GM12801 (cell line): ENCODE measurements around the gene VWA2.

Source experiments
- TF ChIP-seq, protein P1 (sequence below): IDR thresholded peaks from one replicate; pipeline ENCODE4 v1.5.1; 2011; ENCODE audit warnings: control low read depth; ENCODE audit not compliant: insufficient read length; ENCODE audit errors: extremely low read depth

The VWA2 gene

DNA sequence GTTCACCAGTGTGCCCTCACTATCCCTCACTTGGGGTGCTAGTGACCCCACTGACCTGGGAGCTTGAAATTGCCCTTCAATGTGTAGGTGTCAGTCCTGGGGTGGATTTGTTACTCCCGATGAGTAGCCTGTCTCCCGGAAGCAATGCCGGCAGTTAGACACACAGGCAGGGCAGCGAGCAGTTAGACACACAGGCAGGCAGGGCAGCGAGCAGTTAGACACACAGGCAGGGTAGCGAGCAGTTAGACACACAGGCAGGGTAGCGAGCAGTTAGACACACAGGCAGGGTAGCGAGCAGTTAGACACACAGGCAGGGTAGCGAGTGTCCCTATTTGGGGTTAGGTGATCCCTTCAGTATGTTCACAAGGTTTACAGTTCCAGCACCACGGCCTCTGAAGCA is 44.0 kb downstream of the VWA2 start:
- TF ChIP-seq, protein P1, sequence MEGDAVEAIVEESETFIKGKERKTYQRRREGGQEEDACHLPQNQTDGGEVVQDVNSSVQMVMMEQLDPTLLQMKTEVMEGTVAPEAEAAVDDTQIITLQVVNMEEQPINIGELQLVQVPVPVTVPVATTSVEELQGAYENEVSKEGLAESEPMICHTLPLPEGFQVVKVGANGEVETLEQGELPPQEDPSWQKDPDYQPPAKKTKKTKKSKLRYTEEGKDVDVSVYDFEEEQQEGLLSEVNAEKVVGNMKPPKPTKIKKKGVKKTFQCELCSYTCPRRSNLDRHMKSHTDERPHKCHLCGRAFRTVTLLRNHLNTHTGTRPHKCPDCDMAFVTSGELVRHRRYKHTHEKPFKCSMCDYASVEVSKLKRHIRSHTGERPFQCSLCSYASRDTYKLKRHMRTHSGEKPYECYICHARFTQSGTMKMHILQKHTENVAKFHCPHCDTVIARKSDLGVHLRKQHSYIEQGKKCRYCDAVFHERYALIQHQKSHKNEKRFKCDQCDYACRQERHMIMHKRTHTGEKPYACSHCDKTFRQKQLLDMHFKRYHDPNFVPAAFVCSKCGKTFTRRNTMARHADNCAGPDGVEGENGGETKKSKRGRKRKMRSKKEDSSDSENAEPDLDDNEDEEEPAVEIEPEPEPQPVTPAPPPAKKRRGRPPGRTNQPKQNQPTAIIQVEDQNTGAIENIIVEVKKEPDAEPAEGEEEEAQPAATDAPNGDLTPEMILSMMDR: no peak

GRCh38 chr10:114283535-114284234 is 44.6 kb downstream of the VWA2 start:
- TF ChIP-seq, protein P1: no peak

DNA sequence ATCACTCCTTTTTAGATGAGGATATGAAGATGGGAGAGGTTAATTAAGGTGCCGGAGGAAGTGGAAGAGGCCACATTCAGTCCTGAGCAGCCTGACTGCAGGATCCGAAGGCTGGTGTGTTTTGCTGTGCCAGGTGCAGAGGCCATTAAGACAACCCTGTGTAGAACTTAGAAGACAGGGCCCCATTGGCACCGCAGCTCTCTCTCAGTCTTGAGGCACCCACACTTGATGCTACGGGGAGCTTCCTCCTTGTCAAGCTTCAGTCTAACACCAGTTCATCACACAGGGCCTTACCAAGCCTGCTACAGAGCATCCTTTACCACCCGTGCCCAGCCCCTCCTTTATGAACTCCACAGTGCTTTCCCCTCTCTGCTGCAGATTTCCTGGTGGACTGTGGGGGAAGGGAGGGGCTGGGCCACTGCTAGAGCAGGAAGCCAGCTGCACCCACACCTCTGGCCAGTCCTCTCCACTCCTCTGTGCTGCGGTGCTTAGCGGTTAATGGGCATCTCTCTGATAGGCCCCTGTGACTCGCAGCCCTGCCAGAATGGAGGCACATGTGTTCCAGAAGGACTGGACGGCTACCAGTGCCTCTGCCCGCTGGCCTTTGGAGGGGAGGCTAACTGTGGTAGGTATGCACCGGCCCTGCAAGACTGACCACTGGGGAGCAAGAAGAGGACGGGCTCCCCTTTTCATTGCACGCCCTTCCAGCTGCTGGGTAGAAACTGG is 45.5 kb downstream of the VWA2 start:
- TF ChIP-seq, protein P1: no peak

DNA sequence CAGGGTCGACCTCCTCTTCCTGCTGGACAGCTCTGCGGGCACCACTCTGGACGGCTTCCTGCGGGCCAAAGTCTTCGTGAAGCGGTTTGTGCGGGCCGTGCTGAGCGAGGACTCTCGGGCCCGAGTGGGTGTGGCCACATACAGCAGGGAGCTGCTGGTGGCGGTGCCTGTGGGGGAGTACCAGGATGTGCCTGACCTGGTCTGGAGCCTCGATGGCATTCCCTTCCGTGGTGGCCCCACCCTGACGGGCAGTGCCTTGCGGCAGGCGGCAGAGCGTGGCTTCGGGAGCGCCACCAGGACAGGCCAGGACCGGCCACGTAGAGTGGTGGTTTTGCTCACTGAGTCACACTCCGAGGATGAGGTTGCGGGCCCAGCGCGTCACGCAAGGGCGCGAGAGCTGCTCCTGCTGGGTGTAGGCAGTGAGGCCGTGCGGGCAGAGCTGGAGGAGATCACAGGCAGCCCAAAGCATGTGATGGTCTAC is 46.9 kb downstream of the VWA2 start:
- TF ChIP-seq, protein P1: no peak

DNA sequence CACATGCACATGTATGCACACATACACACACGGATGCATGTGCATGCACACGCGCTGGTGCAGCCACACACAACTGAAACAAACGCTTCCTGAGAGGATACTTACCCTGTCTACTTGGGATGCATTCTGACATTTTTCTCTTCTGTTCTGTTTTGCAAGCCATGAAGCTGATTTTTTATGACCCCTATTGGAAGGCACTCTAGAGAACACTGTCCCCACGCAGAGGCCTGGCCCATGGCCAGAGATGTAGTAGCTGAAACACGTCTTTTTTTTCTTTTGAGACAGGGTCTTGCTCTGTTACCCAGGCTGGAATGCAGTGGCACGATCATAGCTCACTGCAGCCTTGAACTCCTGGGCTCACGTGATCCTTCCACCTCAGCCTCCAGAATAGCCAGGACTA is 47.9 kb downstream of the VWA2 start:
- TF ChIP-seq, protein P1: no peak

DNA sequence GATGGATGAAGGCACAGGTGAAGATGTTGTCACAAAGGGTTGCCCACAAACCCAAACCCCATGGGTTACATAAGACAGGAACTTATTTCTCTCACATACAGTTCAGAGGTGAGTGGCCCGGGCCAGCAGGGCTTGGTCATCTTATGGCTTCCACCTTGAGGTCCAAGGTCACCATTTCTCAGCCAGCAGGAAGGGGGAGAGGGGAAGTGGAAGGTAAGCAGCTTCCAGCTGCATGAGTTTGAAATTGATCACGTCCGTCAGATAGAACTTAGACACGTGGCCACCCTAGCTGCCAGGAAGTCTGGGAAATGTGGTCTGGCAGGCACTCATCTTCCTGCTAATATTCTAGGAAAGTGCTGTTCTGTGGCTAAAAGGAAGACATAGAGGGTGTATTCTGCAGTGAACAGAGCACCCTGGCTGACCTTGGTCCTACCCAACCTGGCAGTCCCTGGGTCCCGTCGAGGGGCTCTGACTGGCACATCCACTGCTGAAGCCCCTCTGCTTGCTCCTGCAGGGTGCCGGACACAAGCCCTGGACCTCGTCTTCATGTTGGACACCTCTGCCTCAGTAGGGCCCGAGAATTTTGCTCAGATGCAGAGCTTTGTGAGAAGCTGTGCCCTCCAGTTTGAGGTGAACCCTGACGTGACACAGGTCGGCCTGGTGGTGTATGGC is 49.5 kb downstream of the VWA2 start:
- TF ChIP-seq, protein P1: no peak

DNA sequence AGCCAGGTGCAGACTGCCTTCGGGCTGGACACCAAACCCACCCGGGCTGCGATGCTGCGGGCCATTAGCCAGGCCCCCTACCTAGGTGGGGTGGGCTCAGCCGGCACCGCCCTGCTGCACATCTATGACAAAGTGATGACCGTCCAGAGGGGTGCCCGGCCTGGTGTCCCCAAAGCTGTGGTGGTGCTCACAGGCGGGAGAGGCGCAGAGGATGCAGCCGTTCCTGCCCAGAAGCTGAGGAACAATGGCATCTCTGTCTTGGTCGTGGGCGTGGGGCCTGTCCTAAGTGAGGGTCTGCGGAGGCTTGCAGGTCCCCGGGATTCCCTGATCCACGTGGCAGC is 50.0 kb downstream of the VWA2 start:
- TF ChIP-seq, protein P1: no peak
